Activated naive CD8-positive, alpha-beta T cell treated with anti-CD3 and anti-CD28 coated beads for 36 hours (primary cell): ENCODE results near the gene CDK14. TPM values are rescaled to one million over a fixed set of nuclear protein-coding genes. Genes with fewer than 3 reads are reported as not detected.
"Not testable (repeated sequence)": the region's sequence is repeated elsewhere in the genome, so short reads cannot be mapped to it uniquely, and the experiment has no call there.

Source experiments
- DNase-seq: peaks from one replicate; pipeline ENCODE4 v3.0.0; 2021
- H3K27ac Mint-ChIP-seq: one replicate; pipeline ENCODE4 v1.8.0; 2022; ENCODE audit warnings: mild to moderate bottlenecking, moderate library complexity, mixed read lengths
- H3K27me3 Mint-ChIP-seq: one replicate; pipeline ENCODE4 v1.8.0; 2022; ENCODE audit warnings: mild to moderate bottlenecking, mixed read lengths
- H3K36me3 Mint-ChIP-seq: one replicate; pipeline ENCODE4 v1.8.0; 2021; ENCODE audit warnings: mild to moderate bottlenecking, mixed read lengths
- H3K4me1 Mint-ChIP-seq: one replicate; pipeline ENCODE4 v1.8.0; 2021; ENCODE audit warnings: mixed read lengths
- H3K4me3 Mint-ChIP-seq: one replicate; pipeline ENCODE4 v1.8.0; 2022; ENCODE audit warnings: mild to moderate bottlenecking, moderate library complexity, mixed read lengths
- H3K9me3 Mint-ChIP-seq: one replicate; pipeline ENCODE4 v1.8.0; 2022; ENCODE audit warnings: mixed read lengths
- total RNA-seq, 2 experiments: library from RNA; stranded (reverse); gene quantifications; one replicate each; pipeline ENCODE4 v1.2.3, GENCODE V29; 2021

CDK14 gene
- total RNA-seq, 2 experiments from 2014 or later, result 0.92 to 1.6 TPM

GRCh38 chr7:91168871-91169829 is 573.0 kb downstream of the CDK14 start:
- H3K27me3 Mint-ChIP-seq, result peaks cover 4% of the 10 kb centered on the region
- no peak for DNase-seq
- H3K36me3 Mint-ChIP-seq, result no peaks in the 10 kb centered on the region
- no peak overlapping the region for H3K4me3 Mint-ChIP-seq
- no peaks in the 10 kb centered on the region for H3K4me1 Mint-ChIP-seq
- H3K9me3 Mint-ChIP-seq, result no peaks in the 10 kb centered on the region
- no peak overlapping the region for H3K27ac Mint-ChIP-seq

GRCh38 chr7:91169830-91170191 is 573.7 kb downstream of the CDK14 start:
- Mint-ChIP-seq H3K4me1 (no peaks in the 10 kb centered on the region), H3K36me3 (no peaks in the 10 kb centered on the region), H3K27me3 (peaks cover 4% of the 10 kb centered on the region), H3K4me3 (no peak overlapping the region), H3K27ac (no peak overlapping the region), H3K9me3 (no peaks in the 10 kb centered on the region)
- no peak for DNase-seq

- H3K4me1 Mint-ChIP-seq, DNase-seq, H3K27ac Mint-ChIP-seq, H3K4me3 Mint-ChIP-seq, H3K27me3 Mint-ChIP-seq, H3K9me3 Mint-ChIP-seq, H3K36me3 Mint-ChIP-seq: not testable (repeated sequence)
Observed at GRCh38 chr7:91173265-91173664, 577.1 kb downstream of the CDK14 start.

- H3K4me3 Mint-ChIP-seq, result no peak overlapping the region
- H3K27me3 Mint-ChIP-seq, result no peaks in the 10 kb centered on the region
- H3K4me1 Mint-ChIP-seq, result no peaks in the 10 kb centered on the region
- no peaks in the 10 kb centered on the region for H3K36me3 Mint-ChIP-seq
- peaks cover 5% of the 10 kb centered on the region for H3K9me3 Mint-ChIP-seq
- DNase-seq, result no peak
- H3K27ac Mint-ChIP-seq, result no peak overlapping the region
Observed at GRCh38 chr7:91180746-91181145, 584.6 kb downstream of the CDK14 start.

GRCh38 chr7:91181949-91182348 is 585.8 kb downstream of the CDK14 start:
- H3K4me3 Mint-ChIP-seq, result no peak overlapping the region
- no peaks in the 10 kb centered on the region for H3K36me3 Mint-ChIP-seq
- H3K27me3 Mint-ChIP-seq, result peaks cover 4% of the 10 kb centered on the region
- no peak for DNase-seq
- no peak overlapping the region for H3K27ac Mint-ChIP-seq
- H3K4me1 Mint-ChIP-seq, result no peaks in the 10 kb centered on the region
- peaks cover 5% of the 10 kb centered on the region for H3K9me3 Mint-ChIP-seq

- H3K9me3 Mint-ChIP-seq, result peaks cover 5% of the 10 kb centered on the region
- H3K36me3 Mint-ChIP-seq, result no peaks in the 10 kb centered on the region
- H3K27me3 Mint-ChIP-seq, result peaks cover 4% of the 10 kb centered on the region
- H3K4me3 Mint-ChIP-seq, result no peak overlapping the region
- no peaks in the 10 kb centered on the region for H3K4me1 Mint-ChIP-seq
- H3K27ac Mint-ChIP-seq, result no peak overlapping the region
- DNase-seq, result no peak
Observed at GRCh38 chr7:91182819-91183764, 587.0 kb downstream of the CDK14 start.

GRCh38 chr7:91185771-91186170 is 589.6 kb downstream of the CDK14 start:
- H3K9me3 Mint-ChIP-seq, result peaks cover 2% of the 10 kb centered on the region
- no peak overlapping the region for H3K27ac Mint-ChIP-seq
- H3K36me3 Mint-ChIP-seq, result no peaks in the 10 kb centered on the region
- no peak for DNase-seq
- no peak overlapping the region for H3K4me3 Mint-ChIP-seq
- peaks cover 4% of the 10 kb centered on the region for H3K27me3 Mint-ChIP-seq
- H3K4me1 Mint-ChIP-seq, result no peaks in the 10 kb centered on the region

GRCh38 chr7:91187061-91187460 is 590.9 kb downstream of the CDK14 start:
- Mint-ChIP-seq H3K36me3 (no peaks in the 10 kb centered on the region), H3K9me3 (no peaks in the 10 kb centered on the region), H3K27ac (no peak overlapping the region), H3K4me1 (no peaks in the 10 kb centered on the region), H3K27me3 (peaks cover 4% of the 10 kb centered on the region), H3K4me3 (no peak overlapping the region)
- DNase-seq, result no peak

- Mint-ChIP-seq H3K27ac (no peak overlapping the region), H3K4me3 (no peak overlapping the region), H3K4me1 (no peaks in the 10 kb centered on the region), H3K27me3 (peaks cover 9% of the 10 kb centered on the region), H3K9me3 (no peaks in the 10 kb centered on the region), H3K36me3 (no peaks in the 10 kb centered on the region)
- no peak for DNase-seq
Observed at GRCh38 chr7:91191771-91192170, 595.6 kb downstream of the CDK14 start.

- no peak for DNase-seq
- H3K4me3 Mint-ChIP-seq, result no peak overlapping the region
- no peaks in the 10 kb centered on the region for H3K36me3 Mint-ChIP-seq
Observed at GRCh38 chr7:91193141-91193540, 597.0 kb downstream of the CDK14 start.

GRCh38 chr7:91194841-91195240 is 598.7 kb downstream of the CDK14 start:
- H3K9me3 Mint-ChIP-seq, result no peaks in the 10 kb centered on the region
- H3K4me1 Mint-ChIP-seq, result no peaks in the 10 kb centered on the region
- no peak overlapping the region for H3K4me3 Mint-ChIP-seq
- peaks cover 12% of the 10 kb centered on the region for H3K27me3 Mint-ChIP-seq
- H3K27ac Mint-ChIP-seq, result no peak overlapping the region
- DNase-seq, result no peak
- H3K36me3 Mint-ChIP-seq, result no peaks in the 10 kb centered on the region

More at GRCh38 chr7:91193141-91193540, 597.0 kb downstream of the CDK14 start:
- H3K27me3 Mint-ChIP-seq, result peaks cover 12% of the 10 kb centered on the region
- no peaks in the 10 kb centered on the region for H3K9me3 Mint-ChIP-seq
- H3K4me1 Mint-ChIP-seq, result no peaks in the 10 kb centered on the region
- no peak overlapping the region for H3K27ac Mint-ChIP-seq

- Mint-ChIP-seq H3K27me3 (peaks cover 12% of the 10 kb centered on the region), H3K9me3 (no peaks in the 10 kb centered on the region), H3K4me3 (no peak overlapping the region), H3K4me1 (no peaks in the 10 kb centered on the region), H3K36me3 (no peaks in the 10 kb centered on the region), H3K27ac (no peak overlapping the region)
- no peak for DNase-seq
Observed at GRCh38 chr7:91196058-91196457, 599.9 kb downstream of the CDK14 start.

- Mint-ChIP-seq H3K27me3 (peaks cover 12% of the 10 kb centered on the region), H3K36me3 (no peaks in the 10 kb centered on the region), H3K27ac (no peak overlapping the region), H3K4me1 (no peaks in the 10 kb centered on the region), H3K4me3 (no peak overlapping the region), H3K9me3 (no peaks in the 10 kb centered on the region)
- DNase-seq, result no peak
Observed at GRCh38 chr7:91198371-91198770, 602.2 kb downstream of the CDK14 start.

GRCh38 chr7:91199601-91200000 is 603.5 kb downstream of the CDK14 start:
- H3K4me1 Mint-ChIP-seq, result no peaks in the 10 kb centered on the region
- H3K4me3 Mint-ChIP-seq, result no peak overlapping the region
- no peaks in the 10 kb centered on the region for H3K9me3 Mint-ChIP-seq
- no peak overlapping the region for H3K27ac Mint-ChIP-seq
- no peaks in the 10 kb centered on the region for H3K36me3 Mint-ChIP-seq
- H3K27me3 Mint-ChIP-seq, result peaks cover 12% of the 10 kb centered on the region
- no peak for DNase-seq

- no peaks in the 10 kb centered on the region for H3K36me3 Mint-ChIP-seq
- H3K27ac Mint-ChIP-seq, result no peak overlapping the region
- no peaks in the 10 kb centered on the region for H3K9me3 Mint-ChIP-seq
- H3K27me3 Mint-ChIP-seq, result peaks cover 3% of the 10 kb centered on the region
- H3K4me3 Mint-ChIP-seq, result no peak overlapping the region
- no peaks in the 10 kb centered on the region for H3K4me1 Mint-ChIP-seq
- DNase-seq, result no peak
Observed at GRCh38 chr7:91201442-91202113, 605.5 kb downstream of the CDK14 start.
